CD4-positive, alpha-beta T cell treated with Interferon gamma for 1 hour (primary cell): ENCODE data around the gene MKS1.

Source experiments
- DNase-seq: peaks from one replicate; pipeline ENCODE4 v3.0.0-alpha.2; 2020

The MKS1 gene

GRCh38 chr17:58156839-58157803 is 61.9 kb downstream of the MKS1 start:
- DNase-seq: peak; percentile 49
